Astrocyte (in vitro differentiated cells and primary cell): ENCODE results near the gene CHN2. TPM values are rescaled to one million over a fixed set of nuclear protein-coding genes. Genes with fewer than 3 reads are reported as not detected.

Source experiments
- DNase-seq: peaks from one replicate; pipeline ENCODE4 v3.0.0-alpha.2; 2010; ENCODE audit warnings: low read depth
- FAIRE-seq: peaks from 2 replicates; lab custom pipeline; 2011; peaks lifted over from hg19 to GRCh38; lab: Jason Lieb, UNC
- H2AFZ ChIP-seq: 2 replicates; pipeline ENCODE4 v1.6.0; 2012; ENCODE audit warnings: low read depth, low read length, inconsistent platforms
- H3K27ac ChIP-seq: 2 replicates; pipeline ENCODE4 v1.5.1; 2011; ENCODE audit warnings: low read depth, low read length, inconsistent platforms
- H3K27me3 ChIP-seq: 2 replicates; pipeline ENCODE4 v1.6.0; 2011; ENCODE audit warnings: low read length, inconsistent platforms; ENCODE audit not compliant: insufficient read depth
- H3K36me3 ChIP-seq: 2 replicates; pipeline ENCODE4 v1.5.1; 2011; ENCODE audit warnings: low read length, inconsistent platforms; ENCODE audit not compliant: insufficient read depth
- H3K4me1 ChIP-seq: 2 replicates; pipeline ENCODE4 v1.5.1; 2011; ENCODE audit warnings: low read length, inconsistent platforms; ENCODE audit not compliant: insufficient read depth
- H3K4me2 ChIP-seq: 2 replicates; pipeline ENCODE4 v1.6.0; 2012; ENCODE audit warnings: low read length, inconsistent platforms
- H3K4me3 ChIP-seq: 2 replicates; pipeline ENCODE4 v1.5.1; 2011; ENCODE audit warnings: low read depth, mild to moderate bottlenecking, low read length, inconsistent platforms; ENCODE audit not compliant: insufficient read depth
- H3K79me2 ChIP-seq: 2 replicates; pipeline ENCODE4 v1.6.0; 2012; ENCODE audit warnings: mild to moderate bottlenecking, low read length, inconsistent platforms; ENCODE audit not compliant: insufficient read depth
- H3K9ac ChIP-seq: 2 replicates; pipeline ENCODE4 v1.6.0; 2012; ENCODE audit warnings: mild to moderate bottlenecking, low read length, inconsistent platforms
- H3K9me3 ChIP-seq: 2 replicates; pipeline ENCODE4 v1.5.1; 2012; ENCODE audit warnings: low read depth, mild to moderate bottlenecking, low read length, inconsistent platforms; ENCODE audit not compliant: insufficient read depth
- H4K20me1 ChIP-seq: 2 replicates; pipeline ENCODE4 v1.6.0; 2012; ENCODE audit warnings: low read length, inconsistent platforms; ENCODE audit not compliant: insufficient read depth
- H3K27ac Mint-ChIP-seq: one replicate; pipeline ENCODE4 v1.8.0; 2021; ENCODE audit warnings: mild to moderate bottlenecking, mixed read lengths; ENCODE audit not compliant: unreplicated experiment
- H3K27me3 Mint-ChIP-seq: one replicate; pipeline ENCODE4 v1.8.0; 2021; ENCODE audit warnings: low read depth, mixed read lengths; ENCODE audit not compliant: unreplicated experiment
- H3K36me3 Mint-ChIP-seq: one replicate; pipeline ENCODE4 v1.8.0; 2021; ENCODE audit warnings: low read depth, mixed read lengths; ENCODE audit not compliant: unreplicated experiment
- H3K4me1 Mint-ChIP-seq: one replicate; pipeline ENCODE4 v1.8.0; 2021; ENCODE audit warnings: low read depth, mixed read lengths; ENCODE audit not compliant: unreplicated experiment
- H3K4me3 Mint-ChIP-seq: one replicate; pipeline ENCODE4 v1.8.0; 2021; ENCODE audit warnings: mild to moderate bottlenecking, moderate library complexity, mixed read lengths; ENCODE audit not compliant: unreplicated experiment
- H3K9me3 Mint-ChIP-seq: one replicate; pipeline ENCODE4 v1.8.0; 2021; ENCODE audit warnings: mild to moderate bottlenecking, mixed read lengths; ENCODE audit not compliant: unreplicated experiment
- CTCF ChIP-seq: IDR thresholded peaks from 2 replicates; pipeline ENCODE4 v1.5.1; 2011; ENCODE audit warnings: low read depth, mild to moderate bottlenecking, inconsistent platforms, low read length, moderate library complexity; ENCODE audit not compliant: insufficient read depth
- EZH2 ChIP-seq: IDR thresholded peaks from 2 replicates; pipeline ENCODE4 v1.6.1; 2012; ENCODE audit warnings: mild to moderate bottlenecking, low read length, inconsistent platforms; ENCODE audit not compliant: insufficient read depth
- total RNA-seq: library from RNA; stranded (reverse); gene quantifications from 2 replicates; pipeline ENCODE4 v1.2.1, GENCODE V29; 2021

Gene CHN2
- total RNA-seq, 1 donor from 2014 or later, result 2.5 TPM

- H3K4me2 ChIP-seq, result no peak overlapping the region
- FAIRE-seq, result no peak
- H3K27ac ChIP-seq, result no peak overlapping the region
- Mint-ChIP-seq H3K36me3 (no peaks in the 10 kb centered on the region), H3K9me3 (peaks cover 1% of the 10 kb centered on the region), H3K4me1 (peaks cover 4% of the 10 kb centered on the region), H3K27me3 (peaks cover 9% of the 10 kb centered on the region), H3K27ac (no peak overlapping the region), H3K4me3 (no peak overlapping the region)
- no peaks in the 10 kb centered on the region for H3K79me2 ChIP-seq
- no peak overlapping the region for H3K4me3 ChIP-seq
- H2AFZ ChIP-seq, result no peak overlapping the region
- H3K9ac ChIP-seq, result no peak overlapping the region
- no peak for DNase-seq
- H4K20me1 ChIP-seq, result no peaks in the 10 kb centered on the region
- H3K36me3 ChIP-seq, result no peaks in the 10 kb centered on the region
- H3K4me1 ChIP-seq, result no peaks in the 10 kb centered on the region
- H3K9me3 ChIP-seq, result no peaks in the 10 kb centered on the region
- peaks cover 11% of the 10 kb centered on the region for H3K27me3 ChIP-seq
- TF ChIP-seq CTCF, result no peak
- no peak for TF ChIP-seq EZH2
Observed at GRCh38 chr7:29346231-29346978, 151.8 kb downstream of the CHN2 start.

GRCh38 chr7:29349362-29349761 is 154.8 kb downstream of the CHN2 start:
- H3K4me3 ChIP-seq, result no peak overlapping the region
- H3K27ac ChIP-seq, result no peak overlapping the region
- TF ChIP-seq EZH2 (no peak), CTCF (no peak)
- no peaks in the 10 kb centered on the region for H4K20me1 ChIP-seq
- Mint-ChIP-seq H3K27ac (no peak overlapping the region), H3K27me3 (peaks cover 12% of the 10 kb centered on the region), H3K4me1 (peaks cover 4% of the 10 kb centered on the region), H3K36me3 (no peaks in the 10 kb centered on the region), H3K4me3 (no peak overlapping the region), H3K9me3 (peaks cover 3% of the 10 kb centered on the region)
- peaks cover 11% of the 10 kb centered on the region for H3K27me3 ChIP-seq
- H2AFZ ChIP-seq, result no peak overlapping the region
- FAIRE-seq (no peak), DNase-seq (no peak)
- H3K79me2 ChIP-seq, result no peaks in the 10 kb centered on the region
- no peaks in the 10 kb centered on the region for H3K4me1 ChIP-seq
- no peak overlapping the region for H3K4me2 ChIP-seq
- H3K9ac ChIP-seq, result no peak overlapping the region
- H3K36me3 ChIP-seq, result no peaks in the 10 kb centered on the region
- H3K9me3 ChIP-seq, result no peaks in the 10 kb centered on the region

GRCh38 chr7:29350351-29350750 is 155.8 kb downstream of the CHN2 start:
- DNase-seq, result peak; percentile 41
- Histone ChIP-seq H3K4me1 (no peaks in the 10 kb centered on the region), H3K4me2 (no peak overlapping the region), H3K9me3 (no peaks in the 10 kb centered on the region), H3K9ac (no peak overlapping the region), H4K20me1 (no peaks in the 10 kb centered on the region), H3K4me3 (no peak overlapping the region), H3K27me3 (peaks cover 9% of the 10 kb centered on the region), H3K36me3 (no peaks in the 10 kb centered on the region), H3K79me2 (no peaks in the 10 kb centered on the region), H3K27ac (no peak overlapping the region), H2AFZ (no peak overlapping the region)
- H3K4me3 Mint-ChIP-seq, result no peak overlapping the region
- TF ChIP-seq EZH2 (no peak), CTCF (no peak)
- peaks cover 15% of the 10 kb centered on the region for H3K27me3 Mint-ChIP-seq
- peaks cover 3% of the 10 kb centered on the region for H3K9me3 Mint-ChIP-seq
- H3K27ac Mint-ChIP-seq, result no peak overlapping the region
- H3K4me1 Mint-ChIP-seq, result peaks cover 4% of the 10 kb centered on the region
- no peak for FAIRE-seq
- H3K36me3 Mint-ChIP-seq, result no peaks in the 10 kb centered on the region
